DMS114 treated with DMSO at 0.1 percent for 48 hours (cell line): ENCODE measurements around the gene TAF8.

ENCODE experiments used
- DNase-seq: peaks from one replicate; lab custom pipeline; 2025; ENCODE audit not compliant: unreplicated experiment; lab: John Stamatoyannopoulos, UW

TAF8 gene

DNA sequence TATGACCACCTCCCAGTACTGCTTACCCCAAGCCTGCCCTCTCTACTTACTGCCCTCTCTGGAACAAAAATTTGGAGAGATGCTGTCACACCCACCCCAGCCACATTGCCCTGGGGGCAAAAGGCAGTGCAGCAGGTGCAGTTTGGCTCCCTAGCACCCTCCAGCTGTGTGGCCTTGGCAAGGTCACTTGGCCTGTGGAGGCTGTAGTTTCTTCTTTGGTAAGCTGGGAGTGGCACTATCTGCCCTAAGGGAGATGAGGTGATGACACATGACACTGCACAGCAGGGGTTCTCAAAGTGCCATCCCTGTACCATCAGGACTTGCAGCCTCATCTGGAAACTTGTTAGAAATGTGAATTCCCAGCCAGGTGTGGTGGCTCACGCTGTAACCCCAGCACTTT, 44.8 kb downstream of the TAF8 start:
- no peak for DNase-seq

DNA sequence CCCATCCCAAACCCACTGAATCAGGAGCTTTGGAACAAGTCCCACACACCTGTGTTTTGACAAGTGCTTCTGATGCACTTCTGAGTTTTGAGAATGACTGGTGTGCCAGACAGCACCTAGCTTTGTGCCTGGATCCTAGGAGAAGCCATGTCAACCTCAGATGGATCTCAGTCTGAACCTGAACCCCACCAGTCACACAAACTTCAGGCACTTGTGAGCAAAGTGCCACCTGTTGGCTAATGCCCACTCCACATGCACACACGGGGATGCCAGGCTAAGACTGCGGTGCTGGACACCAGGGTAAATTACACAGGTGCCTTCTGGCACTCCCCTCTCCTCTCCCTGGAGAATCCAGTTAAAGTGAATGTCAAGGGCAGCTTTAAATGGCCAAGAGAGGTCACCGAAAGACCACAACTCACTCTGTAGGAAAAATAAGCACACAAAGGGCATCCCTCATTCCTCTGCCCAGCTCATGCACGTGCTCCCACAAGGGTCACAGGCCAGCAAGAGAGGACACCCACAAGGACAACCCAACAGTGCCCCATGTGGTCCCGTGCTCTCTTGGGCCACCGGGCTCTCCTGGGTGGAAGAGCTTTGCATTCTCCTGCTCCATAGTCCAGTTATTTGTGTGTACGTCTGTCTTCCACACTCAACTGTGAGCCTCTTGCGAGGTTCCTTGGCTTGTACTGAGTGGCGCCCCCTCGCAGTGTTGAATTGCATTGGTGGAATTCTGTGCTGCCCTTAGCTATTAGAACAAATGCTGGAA, 45.6 kb downstream of the TAF8 start:
- no peak for DNase-seq

DNA sequence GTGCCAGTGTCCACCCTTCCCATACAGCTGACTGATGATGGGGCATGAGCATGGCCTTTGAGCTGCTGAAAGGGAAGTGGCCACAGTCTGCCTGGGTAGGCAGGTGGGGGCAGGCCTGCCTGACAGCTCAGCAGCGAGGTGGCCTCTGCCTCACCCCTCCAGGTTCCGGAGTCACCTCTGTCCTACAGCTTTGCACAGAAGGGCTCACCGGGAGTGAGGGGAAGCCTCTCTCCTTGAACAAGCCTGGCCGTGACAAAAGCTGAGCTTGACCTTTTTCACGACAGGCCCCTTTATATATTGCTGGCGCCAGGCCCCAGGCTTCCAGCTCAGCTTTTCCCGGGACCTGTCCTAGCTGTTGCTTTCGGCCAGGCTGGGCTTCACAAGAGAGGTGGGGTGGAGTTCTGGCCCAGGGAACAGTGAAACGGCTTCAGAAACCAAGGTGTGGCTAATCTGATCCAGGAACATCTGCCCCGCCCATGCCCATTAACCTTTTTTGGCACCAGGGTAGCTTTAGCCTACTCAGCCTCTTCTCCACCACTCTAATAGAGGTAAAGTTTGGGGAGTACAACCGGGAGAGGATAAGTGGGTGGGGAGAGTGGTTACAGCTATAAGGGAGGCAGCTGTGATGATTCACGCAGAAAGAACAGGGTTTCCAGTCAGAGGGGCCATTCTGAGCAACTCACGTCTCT, 49.2 kb downstream of the TAF8 start:
- DNase-seq: no peak

DNA sequence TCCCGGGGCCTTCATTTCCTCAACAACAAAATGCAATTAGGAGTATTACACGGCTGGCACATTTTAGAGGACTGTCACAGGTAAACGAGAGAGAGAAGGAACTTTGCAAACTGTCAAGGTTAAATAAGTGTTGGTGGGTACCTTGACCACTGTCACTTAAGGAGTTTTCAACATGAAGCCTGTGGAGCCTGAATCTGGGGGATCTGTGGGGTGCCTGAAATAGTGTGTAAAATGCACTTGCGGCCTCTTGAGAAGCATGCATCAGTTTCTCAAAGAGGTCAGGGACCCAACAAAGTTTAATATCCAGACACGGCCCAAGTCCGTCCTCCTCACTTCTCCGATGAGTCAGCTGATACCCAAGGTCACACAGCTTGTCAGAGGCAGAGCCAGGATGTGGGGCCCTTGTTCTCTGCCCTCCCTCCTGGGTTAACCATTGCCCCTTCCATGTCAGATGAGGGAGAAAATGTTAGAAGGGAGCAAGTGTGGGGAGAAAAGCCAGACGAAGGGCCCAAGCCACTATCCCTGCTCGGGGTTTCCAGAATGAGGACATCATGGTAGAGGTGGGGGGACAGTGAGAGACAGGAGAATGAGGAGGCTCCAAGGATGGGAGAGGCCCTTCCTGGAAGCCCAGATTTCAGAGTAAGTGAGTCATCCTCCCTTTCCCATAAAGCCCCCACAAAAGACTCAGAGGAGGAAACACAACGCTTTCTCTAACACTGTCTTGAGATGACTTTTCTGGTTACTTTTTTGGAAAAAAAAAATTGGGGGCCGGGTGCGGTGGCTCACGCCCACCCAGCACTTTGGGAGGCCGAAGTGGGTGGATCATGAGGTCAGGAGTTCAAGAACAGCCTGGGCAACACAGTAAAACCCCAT, 49.9 kb downstream of the TAF8 start:
- DNase-seq: no peak

DNA sequence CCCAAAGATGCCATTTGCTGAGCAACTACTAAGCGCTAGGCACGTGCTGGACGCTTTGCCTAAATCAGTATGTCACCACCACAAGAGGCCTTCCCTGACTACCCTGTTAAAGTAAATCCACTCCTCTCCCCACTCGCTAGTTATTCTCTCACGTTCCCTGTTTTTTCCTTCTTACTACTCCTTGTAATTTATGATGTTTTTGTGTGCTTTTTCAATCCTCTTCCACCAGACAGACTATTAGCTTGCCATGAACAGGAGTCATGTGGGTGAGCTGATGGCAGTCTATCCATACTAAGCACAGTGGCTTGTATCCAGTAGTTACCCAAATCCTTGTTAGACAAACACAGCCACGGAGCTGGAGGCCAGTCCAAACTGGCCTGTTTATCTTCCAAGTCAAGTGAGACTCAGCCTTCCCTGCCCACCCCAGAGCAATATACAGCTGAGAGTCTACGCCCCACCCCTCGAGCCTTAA, 50.9 kb downstream of the TAF8 start:
- DNase-seq: no peak

DNA sequence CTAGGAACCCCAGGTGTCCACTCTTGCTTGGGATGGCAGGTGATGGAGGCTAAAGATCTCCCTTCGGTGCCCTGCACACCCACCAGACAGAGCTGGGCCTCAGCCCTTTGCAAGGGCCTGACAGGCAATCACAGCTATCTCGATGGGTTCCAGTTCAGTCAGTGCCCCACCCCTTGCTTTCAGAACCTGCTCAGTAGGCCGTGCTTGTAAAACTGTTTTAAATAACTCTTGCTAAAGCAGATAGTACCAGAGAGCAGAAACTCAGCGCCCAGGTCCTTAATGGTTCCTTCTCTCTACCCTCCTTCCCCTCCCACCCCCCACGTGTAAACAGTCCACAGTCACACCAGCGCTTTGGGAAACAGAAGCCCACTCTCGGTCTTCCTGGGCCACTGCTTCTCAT, 52.9 kb downstream of the TAF8 start:
- DNase-seq: no peak

DNA sequence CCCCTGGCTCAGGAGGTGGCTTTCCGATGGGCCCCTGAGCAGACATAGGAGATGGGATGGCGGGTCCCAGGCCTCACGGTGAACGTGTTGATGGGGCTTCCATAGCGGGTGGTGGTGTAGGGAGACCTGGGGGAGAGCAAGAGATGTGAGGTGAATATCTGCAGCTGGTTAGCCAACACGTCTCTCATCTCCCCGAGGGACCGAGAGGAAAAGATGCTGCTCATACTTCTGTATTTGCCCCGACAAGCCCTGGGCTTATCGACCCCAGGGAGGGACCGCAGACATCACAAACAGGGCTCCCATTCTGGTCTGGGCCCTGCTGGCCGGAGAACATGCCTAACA, 53.4 kb downstream of the TAF8 start:
- no peak for DNase-seq

DNA sequence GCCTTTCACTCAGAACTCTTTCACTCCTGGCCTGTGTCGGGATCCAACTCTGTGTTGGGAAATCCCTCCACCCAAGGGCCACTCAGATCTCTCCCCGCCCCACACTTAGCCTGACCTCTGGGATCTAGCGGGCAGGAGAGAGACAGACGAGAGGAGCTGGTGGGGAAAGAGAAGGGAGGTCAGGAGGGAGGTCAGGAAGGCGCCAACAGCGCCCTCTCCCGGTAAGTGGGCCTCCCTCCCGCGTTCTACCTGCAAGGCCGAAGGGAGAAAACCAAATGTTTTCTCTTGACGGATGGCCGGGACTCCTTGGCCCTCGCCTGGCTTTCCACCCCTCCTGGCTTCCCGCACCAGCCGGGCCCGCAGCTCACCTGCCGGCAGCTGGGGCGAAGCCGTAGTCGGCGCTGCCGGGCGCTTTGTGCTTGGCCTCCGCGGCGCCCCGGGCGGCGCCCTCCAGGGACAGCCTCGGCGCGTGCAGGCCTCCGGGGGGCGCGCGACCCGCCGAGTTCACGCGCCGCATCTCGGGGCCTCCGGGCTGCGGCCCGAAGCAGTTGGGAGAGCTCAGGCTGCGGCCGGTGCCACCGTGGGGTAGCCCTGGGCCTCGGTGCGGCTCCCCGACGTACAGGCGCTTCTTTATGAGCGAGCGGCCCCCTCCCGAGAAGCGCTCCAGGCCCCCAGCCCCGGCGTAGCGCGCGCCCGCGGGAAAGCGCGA, 53.9 kb downstream of the TAF8 start:
- DNase-seq: no peak

DNA sequence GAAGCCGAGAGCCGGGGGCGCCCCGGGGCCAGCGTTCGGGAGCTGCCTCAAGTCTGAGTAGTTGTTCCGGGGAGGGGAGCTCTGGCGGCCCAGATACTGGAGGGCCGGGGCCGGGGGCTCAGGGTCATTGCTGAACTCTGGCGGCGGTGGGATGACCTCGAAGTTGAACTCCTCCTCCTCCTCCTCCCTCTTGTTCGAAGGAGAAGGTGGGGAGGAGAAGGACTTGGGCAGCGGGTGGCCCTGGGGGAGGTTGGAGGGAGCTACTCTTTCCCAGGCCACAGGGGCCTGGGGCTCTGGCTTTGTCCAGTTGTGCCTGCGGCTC, 54.4 kb downstream of the TAF8 start:
- no peak for DNase-seq

DNA sequence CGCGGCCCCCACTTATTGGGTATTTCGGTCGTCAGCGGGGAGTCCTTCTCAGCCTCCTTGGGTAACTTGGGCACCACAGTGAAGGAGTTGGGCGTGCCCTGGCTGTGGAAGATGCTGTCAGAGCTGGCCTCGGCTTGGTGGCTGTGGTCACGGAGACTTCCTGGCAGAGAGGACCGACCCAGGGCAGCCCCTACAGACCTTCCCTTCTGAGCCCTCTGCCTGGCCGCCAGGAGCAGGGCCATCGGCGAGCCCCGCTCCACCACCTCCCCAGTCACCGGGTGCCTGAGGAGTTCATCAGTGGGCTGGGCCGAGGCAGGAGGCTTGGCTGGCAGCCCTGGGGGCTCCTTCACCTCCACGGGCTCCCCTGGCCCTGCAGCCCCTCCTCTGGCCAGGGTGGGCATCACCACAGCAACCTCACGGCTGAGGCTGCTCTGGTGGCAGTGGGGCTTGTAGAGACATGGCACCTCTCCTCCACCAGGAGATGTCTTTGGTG, 54.9 kb downstream of the TAF8 start:
- no peak for DNase-seq

DNA sequence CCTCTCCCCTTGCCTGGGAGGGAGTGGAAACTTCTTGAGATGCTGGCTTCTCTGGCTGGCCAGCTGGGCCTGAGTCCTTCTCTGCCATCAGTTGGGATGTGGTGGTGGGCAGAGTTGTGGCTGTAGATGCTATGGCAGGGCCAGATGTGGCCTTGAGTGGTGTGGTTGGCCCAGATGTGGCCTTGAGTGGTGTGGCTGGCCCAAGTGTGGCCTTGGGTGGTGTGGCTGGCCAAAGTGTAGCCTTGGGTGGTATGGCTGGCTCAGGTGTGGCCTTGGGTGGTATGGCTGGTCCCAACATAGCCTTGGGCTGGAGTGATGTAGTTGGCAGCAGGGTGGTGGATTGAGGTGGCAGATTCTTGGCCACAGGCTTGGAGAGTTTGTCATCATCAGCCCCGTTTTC, 55.4 kb downstream of the TAF8 start:
- DNase-seq: no peak

DNA sequence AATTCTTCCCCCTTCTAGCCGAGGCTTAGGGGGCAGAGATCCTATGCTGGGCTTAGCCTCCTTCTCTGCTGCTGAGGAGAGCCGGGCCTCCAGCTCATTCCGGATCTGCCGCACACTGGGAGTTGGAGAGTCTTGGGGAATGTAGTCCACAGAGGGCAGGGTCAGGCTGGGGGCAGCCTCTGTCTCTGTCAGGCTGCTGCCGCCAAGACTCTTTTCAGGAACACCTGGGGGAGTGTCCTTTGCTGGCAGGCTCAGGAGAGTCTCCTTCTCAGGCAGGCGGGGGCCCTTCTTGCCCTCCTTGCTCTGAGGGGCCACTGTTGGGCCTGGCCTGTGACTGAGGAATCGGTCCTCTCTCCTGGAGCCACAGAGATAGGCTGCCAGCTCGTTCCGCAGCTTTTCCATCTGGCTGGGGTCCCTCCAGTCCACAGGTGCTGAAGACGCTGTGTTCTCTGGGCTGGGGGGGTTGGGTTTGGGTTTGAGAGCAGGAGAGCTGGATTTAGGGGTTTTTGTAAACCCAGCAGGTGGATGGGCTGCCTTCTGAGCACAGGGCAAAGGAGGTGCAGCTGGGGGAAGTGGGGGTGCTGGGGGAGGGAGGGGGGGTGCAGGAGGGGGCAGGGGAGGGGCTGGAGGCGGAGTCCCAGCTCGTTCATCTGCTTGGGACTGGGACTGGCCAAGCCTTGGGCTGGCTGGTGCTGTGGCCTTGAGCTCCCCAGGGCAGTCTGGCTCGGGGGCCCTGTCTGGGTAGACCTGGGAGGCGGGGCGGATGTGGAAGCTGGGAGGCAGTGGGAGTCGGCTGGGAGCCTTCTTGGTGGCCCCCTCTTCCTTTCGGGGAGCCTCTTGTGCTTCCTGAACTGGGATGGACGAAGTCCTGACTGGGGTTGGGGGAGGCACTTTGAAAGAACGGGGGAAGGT, 56.0 kb downstream of the TAF8 start:
- no peak for DNase-seq

DNA sequence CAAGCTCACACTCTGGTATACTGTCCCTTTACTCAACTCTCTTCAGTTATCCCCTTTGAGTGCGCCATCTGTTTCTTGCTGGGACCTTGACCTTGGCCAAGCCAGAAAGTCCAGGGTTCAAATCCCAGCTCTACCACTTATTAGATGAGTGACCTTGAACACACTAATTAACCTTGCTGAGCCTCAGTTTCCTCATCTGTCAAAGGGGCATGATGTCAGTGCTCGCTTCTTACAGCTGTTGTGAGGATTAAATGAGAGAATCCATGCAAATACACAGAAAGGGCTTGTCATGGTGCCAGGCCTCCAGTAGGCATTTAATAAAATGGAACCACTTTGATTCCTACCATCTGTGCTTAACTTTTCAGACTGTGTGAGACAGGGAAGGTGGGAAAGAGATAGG, 57.7 kb downstream of the TAF8 start:
- no peak for DNase-seq

DNA sequence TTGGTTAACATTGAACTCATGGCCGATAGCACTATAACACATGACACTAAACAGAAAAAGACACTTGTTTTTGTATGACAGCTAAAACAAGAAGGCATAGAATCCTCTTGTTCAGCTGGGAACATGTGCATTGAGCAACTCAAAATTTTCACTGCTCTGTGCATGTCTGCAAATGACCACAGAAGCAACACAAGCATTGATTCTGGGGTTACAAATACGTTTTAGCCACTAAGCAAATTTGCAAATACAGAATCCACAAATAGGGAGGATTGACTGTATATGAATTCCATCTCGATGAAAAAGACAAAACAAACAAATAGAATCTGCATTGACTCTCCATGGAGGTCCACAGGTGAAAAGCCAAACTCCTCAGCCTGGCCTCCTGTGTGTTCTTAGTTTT, 60.4 kb downstream of the TAF8 start:
- DNase-seq: no peak

DNA sequence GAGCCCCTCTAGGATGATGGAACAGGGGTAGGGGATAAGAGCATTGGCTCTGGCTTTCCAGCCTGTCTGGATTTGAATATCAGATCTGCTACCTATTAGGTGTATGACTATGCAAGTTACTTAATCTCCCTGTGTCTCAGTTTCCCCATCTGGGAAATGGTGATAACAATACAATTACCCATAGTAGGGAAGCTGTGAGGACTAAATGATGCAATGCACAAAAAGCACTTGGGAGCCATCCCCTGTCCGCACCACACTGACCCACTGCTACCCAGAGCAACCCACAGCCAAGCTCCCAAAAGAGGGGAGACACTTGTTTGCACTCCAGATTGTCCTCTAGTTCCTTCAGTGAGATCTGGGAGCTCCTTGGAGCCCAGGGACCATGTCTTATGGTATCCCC, 62.0 kb downstream of the TAF8 start:
- DNase-seq: no peak

DNA sequence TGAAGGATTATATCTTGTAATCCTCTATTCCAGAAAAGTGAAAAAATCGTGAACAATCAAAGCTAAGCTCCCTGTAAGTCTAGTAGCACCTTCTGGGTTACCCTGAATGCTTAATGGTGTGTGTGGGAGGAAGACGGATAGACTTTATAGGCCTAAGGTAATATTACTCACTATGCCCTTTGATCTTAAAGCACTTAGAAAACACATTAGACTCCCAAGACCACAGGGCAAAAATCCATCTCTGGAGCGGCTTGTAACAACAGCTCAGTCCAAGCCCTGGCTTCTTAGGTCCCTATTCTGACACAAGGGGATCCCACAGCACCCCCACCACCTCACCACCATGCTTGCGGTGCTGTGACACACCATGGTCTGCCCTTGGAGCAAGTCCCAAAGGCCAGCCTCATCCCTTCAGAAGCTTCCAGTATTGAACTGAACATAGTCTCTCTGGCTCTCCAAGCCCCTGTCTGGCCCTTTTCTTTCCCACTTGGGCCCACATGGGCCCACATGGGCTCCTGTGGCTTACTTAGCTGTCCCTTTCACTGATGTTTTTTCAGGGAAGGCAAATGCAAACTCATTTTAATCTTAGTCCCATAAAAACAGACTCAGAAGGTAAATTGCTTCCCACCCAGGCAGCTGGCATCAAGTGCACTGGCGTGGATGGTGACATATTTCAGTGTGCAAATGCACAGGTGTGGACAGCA, 63.8 kb downstream of the TAF8 start:
- DNase-seq: no peak

DNA sequence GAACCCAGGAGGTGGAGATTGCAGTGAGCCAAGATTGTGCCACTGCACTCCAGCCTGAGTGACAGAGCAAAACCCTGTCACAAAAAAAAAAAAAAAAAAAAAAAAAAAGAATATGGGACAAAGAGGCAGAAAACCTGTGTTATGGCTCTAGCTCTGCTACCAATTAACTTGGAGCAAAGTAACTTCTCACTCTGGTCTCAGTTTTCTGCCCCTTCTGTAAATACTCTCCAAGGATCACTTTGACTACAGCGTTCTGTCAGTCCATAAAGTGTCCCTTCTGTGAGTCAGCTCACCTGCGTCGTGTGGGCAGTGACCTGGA, 67.5 kb downstream of the TAF8 start:
- DNase-seq: no peak

DNA sequence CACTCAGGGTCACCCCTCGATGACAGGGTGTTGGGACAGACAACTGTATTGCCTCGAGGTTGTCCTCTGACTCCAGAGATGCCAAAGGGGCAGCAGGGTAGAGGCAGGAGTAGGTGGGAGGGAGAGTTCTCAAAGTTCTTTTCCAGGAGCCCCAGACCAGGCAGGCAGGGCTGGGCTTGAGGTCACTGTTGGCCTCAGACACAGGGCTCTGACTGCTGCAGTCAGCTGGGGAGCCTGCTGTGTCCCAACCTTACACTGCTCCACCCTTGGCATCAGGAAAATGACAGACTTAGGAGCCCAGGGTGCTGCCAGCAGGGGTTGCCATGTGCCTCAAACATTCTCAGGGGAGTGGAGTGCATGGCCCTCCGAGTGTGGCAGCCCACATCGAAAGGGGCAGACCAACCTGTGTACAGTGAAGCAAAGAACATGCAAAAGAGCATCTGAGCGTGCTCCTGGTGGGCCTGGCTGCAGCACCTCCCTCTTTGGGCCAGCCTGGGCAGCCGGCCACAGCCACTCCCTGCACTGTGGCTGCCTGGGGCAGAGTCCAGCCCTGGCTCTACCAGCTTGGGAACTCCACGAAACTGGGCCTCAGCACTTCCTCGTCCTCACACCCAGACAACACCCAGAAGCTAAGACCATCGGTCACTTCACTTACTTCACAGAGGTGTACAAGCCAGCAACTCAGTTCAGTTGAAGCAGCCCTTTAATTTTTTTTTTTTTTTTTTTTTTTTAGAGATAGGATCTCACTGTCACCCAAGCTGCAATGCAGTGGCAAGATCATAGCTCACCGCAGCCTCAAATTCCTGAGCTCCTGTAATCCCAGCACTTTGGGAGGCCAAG, 68.1 kb downstream of the TAF8 start:
- DNase-seq: no peak
